NCI-H1417 (cell line): Measurements from ENCODE around the gene IGLL1.
"Not testable (repeated sequence)": the region's sequence is repeated elsewhere in the genome, so short reads cannot be mapped to it uniquely, and the experiment has no call there.

Source experiments
- DNase-seq, 3 experiments: peaks; one replicate each; lab custom pipeline; 2025; lab: John Stamatoyannopoulos, UW

IGLL1 gene

GRCh38 chr22:23591201-23591791, 11.2 kb upstream of the IGLL1 start:
- peak; percentile 11 to 61 (median 25) for DNase-seq

GRCh38 chr22:23583836-23584235, 3.7 kb upstream of the IGLL1 start:
- DNase-seq: no peak

- no peak for DNase-seq
Observed at GRCh38 chr22:23583153-23583552, 3.1 kb upstream of the IGLL1 start.

- no peak for DNase-seq
Observed at GRCh38 chr22:23581260-23581650, 1.2 kb upstream of the IGLL1 start.

- DNase-seq: no peak
Observed at GRCh38 chr22:23580576-23581259, 628 bp upstream of the IGLL1 start.

GRCh38 chr22:23579280-23579679, 810 bp downstream of the IGLL1 start:
- DNase-seq: no peak

- no peak for DNase-seq
Observed at GRCh38 chr22:23578306-23578705, 1.8 kb downstream of the IGLL1 start.

GRCh38 chr22:23576681-23577080, 3.4 kb downstream of the IGLL1 start:
- DNase-seq: no peak

- no peak for DNase-seq
Observed at GRCh38 chr22:23575601-23576000, 4.5 kb downstream of the IGLL1 start.

- no peak for DNase-seq
Observed at GRCh38 chr22:23574877-23575276, 5.2 kb downstream of the IGLL1 start.

GRCh38 chr22:23574371-23574811, 5.7 kb downstream of the IGLL1 start:
- DNase-seq: no peak

- not testable (repeated sequence) for DNase-seq
Observed at GRCh38 chr22:23573701-23574235, 6.3 kb downstream of the IGLL1 start.

GRCh38 chr22:23573106-23573505, 7.0 kb downstream of the IGLL1 start:
- DNase-seq: not testable (repeated sequence)

- DNase-seq: no peak
Observed at GRCh38 chr22:23571486-23571885, 8.6 kb downstream of the IGLL1 start.

- DNase-seq: no peak
Observed at GRCh38 chr22:23570681-23571080, 9.4 kb downstream of the IGLL1 start.

GRCh38 chr22:23569716-23570115, 10.4 kb downstream of the IGLL1 start:
- no peak for DNase-seq

GRCh38 chr22:23569291-23569690, 10.8 kb downstream of the IGLL1 start:
- DNase-seq: no peak

GRCh38 chr22:23566705-23567475, 13.2 kb downstream of the IGLL1 start:
- no peak for DNase-seq

- peak in 2 of 3 experiments; percentile 60 to 67 for DNase-seq
Observed at GRCh38 chr22:23565915-23566704, 14.0 kb downstream of the IGLL1 start.

GRCh38 chr22:23565305-23565914, 14.7 kb downstream of the IGLL1 start:
- DNase-seq: peak in 2 of 3 experiments; percentile 58 to 72

- no peak for DNase-seq
Observed at GRCh38 chr22:23564276-23564675, 15.8 kb downstream of the IGLL1 start.
